ENCODE results near the gene NOTO.

- TF ChIP-seq POLR2A (IDR thresholded peaks at IDR 0.05; ENCODE audit: extremely low read depth, insufficient read length) (no peak), CTCF (IDR thresholded peaks at IDR 0.05; ENCODE audit: low read depth, low read length) (no peak), MYC (IDR thresholded peaks at IDR 0.05; ENCODE audit: low read depth, low read length) (no peak)
Observed at GRCh38 chr2:73217826-73218225, 15.5 kb downstream of the NOTO start.

Measured in NB4 (cell line).